Measurements from ENCODE around the gene UTF1.

The UTF1 gene

GRCh38 chr10:133272301-133272963 is 42.4 kb downstream of the UTF1 start:
- no peak overlapping the region for H3K27ac ChIP-seq
- no peak overlapping the region for H3K4me3 ChIP-seq

- no peak overlapping the region for H3K27ac ChIP-seq
These were observed 43.0 kb downstream of the UTF1 start for GRCh38 chr10:133272964-133273420.

GRCh38 chr10:133273534-133274143 is 43.6 kb downstream of the UTF1 start:
- Histone ChIP-seq H3K27ac (no peak overlapping the region), H3K4me3 (no peak overlapping the region)

More at GRCh38 chr10:133272964-133273420, 43.0 kb downstream of the UTF1 start:
- no peak overlapping the region for H3K4me3 ChIP-seq

GRCh38 chr10:133274751-133275683 is 45.0 kb downstream of the UTF1 start:
- Histone ChIP-seq H3K4me3 (peak overlapping the region; percentile 22 to 52 (median 43)), H3K27ac (peak overlapping the region in 19 of 21 experiments; percentile 17 to 93 (median 75))

- Histone ChIP-seq H3K27ac (peak overlapping the region in 17 of 21 experiments; percentile 52 to 93 (median 75)), H3K4me3 (peak overlapping the region; percentile 22 to 52 (median 43))
These were observed 45.7 kb downstream of the UTF1 start for GRCh38 chr10:133275684-133276092.

- Histone ChIP-seq H3K4me3 (peak overlapping the region; percentile 22 to 52 (median 43)), H3K27ac (peak overlapping the region in 18 of 21 experiments; percentile 7 to 93 (median 75))
These were observed 46.0 kb downstream of the UTF1 start for GRCh38 chr10:133276100-133276434.

- Histone ChIP-seq H3K4me3 (peak within 1 kb of the TSS; percentile 22 to 52 (median 43)), H3K27ac (peak within 1 kb of the TSS in 19 of 21 experiments; percentile 7 to 93 (median 75))
These were observed 46.6 kb downstream of the UTF1 start, which contains the start of gene ADAM8 for GRCh38 chr10:133276435-133277201. Gene ADAM8 (minus strand): TSS chr10:133276868. CDS start chr10:133276817, 51 bp downstream.

- Histone ChIP-seq H3K27ac (peak overlapping the region in 17 of 21 experiments; percentile 30 to 93 (median 73)), H3K4me3 (peak overlapping the region in 2 of 7 experiments; percentile 45 to 52)
These were observed 47.4 kb downstream of the UTF1 start for GRCh38 chr10:133277277-133277992.

GRCh38 chr10:133277993-133278576 is 48.1 kb downstream of the UTF1 start:
- Histone ChIP-seq H3K4me3 (no peak overlapping the region), H3K27ac (peak overlapping the region in 20 of 21 experiments; percentile 9 to 93 (median 69))

GRCh38 chr10:133278577-133279265 is 48.7 kb downstream of the UTF1 start:
- H3K27ac ChIP-seq = peak overlapping the region in 20 of 21 experiments; percentile 9 to 93 (median 66)
- no peak overlapping the region for H3K4me3 ChIP-seq

GRCh38 chr10:133279326-133280226 is 49.6 kb downstream of the UTF1 start:
- Histone ChIP-seq H3K4me3 (no peak overlapping the region), H3K27ac (peak overlapping the region in 14 of 21 experiments; percentile 6 to 93 (median 70))

GRCh38 chr10:133280391-133281059 is 50.5 kb downstream of the UTF1 start:
- peak overlapping the region in 4 of 21 experiments; percentile 6 to 93 (median 76) for H3K27ac ChIP-seq
- no peak overlapping the region for H3K4me3 ChIP-seq

GRCh38 chr10:133281084-133281483 is 51.1 kb downstream of the UTF1 start:
- no peak overlapping the region for H3K4me3 ChIP-seq
- no peak overlapping the region for H3K27ac ChIP-seq
